ENCODE measurements around the gene RBM4. TPM values are rescaled to one million over a fixed set of nuclear protein-coding genes. Genes with fewer than 3 reads are reported as not detected.

Gene RBM4
- total and polyA plus RNA-seq, 2 of the 4 experiments (the other 2 are of a cell fraction), result 165 to 198 TPM

DNA sequence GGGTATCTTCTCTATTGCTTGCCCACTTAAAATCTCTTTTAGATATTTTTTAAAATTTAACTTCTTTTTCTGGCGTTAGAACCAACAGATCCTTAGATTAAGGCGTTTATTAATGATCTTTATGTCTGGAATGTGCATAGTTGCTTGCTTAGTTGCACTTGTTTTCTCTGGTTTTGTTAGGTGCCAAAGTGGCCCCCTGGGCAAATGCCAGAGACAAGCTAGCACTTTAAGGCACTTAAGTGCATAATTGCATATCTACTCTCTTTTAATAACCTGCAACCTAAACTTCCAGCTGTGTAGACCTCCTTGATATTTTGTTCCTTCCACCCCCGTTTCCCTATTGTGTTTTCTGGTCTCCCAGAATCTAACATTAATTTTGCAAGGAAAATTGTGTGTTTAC is 3.3 kb downstream of the RBM4 start:
- Histone ChIP-seq H3K27ac (ENCODE audit: insufficient read depth, low read length) (no peak overlapping the region), H3K9me3 (ENCODE audit: control insufficient read depth, insufficient read depth, low read length) (no peaks in the 10 kb centered on the region), H3K4me2 (ENCODE audit: low read depth, low read length) (peak overlapping the region; percentile 79), H3K36me3 (ENCODE audit: control insufficient read depth, insufficient read depth, low read length) (peaks cover 43% of the 10 kb centered on the region), H2BK120ac (ENCODE audit: low read depth, low read length) (no peak overlapping the region), H3K27me3 (ENCODE audit: control insufficient read depth, insufficient read depth, low read length) (no peaks in the 10 kb centered on the region), H3K18ac (ENCODE audit: low read depth, low read length) (no peak overlapping the region), H4K91ac (ENCODE audit: insufficient read depth, low read depth, low read length) (no peak overlapping the region), H2BK15ac (ENCODE audit: low read depth, low read length) (no peak overlapping the region), H2BK20ac (ENCODE audit: low read depth, low read length) (no peak overlapping the region), H3K4me1 (ENCODE audit: control insufficient read depth, insufficient read depth, low read length) (peaks cover 25% of the 10 kb centered on the region), H2BK5ac (ENCODE audit: low read depth, low read length, poor library complexity, severe bottlenecking) (no peak overlapping the region), H4K5ac (ENCODE audit: low read depth, low read length) (no peak overlapping the region), H3K79me1 (ENCODE audit: low read depth in 1 of 2, low read length in 2 of 2) (peaks cover 24 to 88% of the 10 kb centered on the region in 2 experiments), H2AFZ (replicated peaks; ENCODE audit: low read length, poor library complexity) (no peak overlapping the region), H4K8ac (ENCODE audit: low read depth in 2 of 2, low read length in 2 of 2) (no peak overlapping the region), H3K9ac (ENCODE audit: low read depth, low read length) (no peak overlapping the region), H3K4me3 (ENCODE audit: insufficient read depth, low read depth, low read length) (no peak overlapping the region), H3K56ac (ENCODE audit: extremely low read depth, insufficient read depth, low read length) (no peak overlapping the region), H4K20me1 (ENCODE audit: insufficient read depth, low read length) (peaks cover 93% of the 10 kb centered on the region), H3K4ac (ENCODE audit: low read depth, low read length) (no peak overlapping the region), H3K14ac (replicated peaks; ENCODE audit: low read depth, low read length) (no peak overlapping the region), H3K23ac (ENCODE audit: low read depth, low read length) (no peak overlapping the region), H2AK9ac (replicated peaks; ENCODE audit: low read depth, low read length, poor library complexity) (no peak overlapping the region), H2AK5ac (ENCODE audit: low read depth, low read length) (no peak overlapping the region), H3K9me1 (ENCODE audit: insufficient read depth, low read length) (peaks cover 20% of the 10 kb centered on the region)
- ATAC-seq (ENCODE audit: low read depth) (no peak), DNase-seq (no peak)
- in situ Hi-C loops (cut with MboI; ENCODE audit: low sequenced_read_pairs), result no loop called here
- ChIA-PET POLR2A (ENCODE audit: unreplicated experiment) (no interaction called here), CTCF (interaction anchor here (0.7 kb wide), 1 partner anchor 317 kb away, joined by 3 read pairs; the partner anchor contains the start of gene PC)
- intact Hi-C loops (cut with micrococcal nuclease), result loop anchor here (2.0 kb wide), 1 partner anchor 63 kb away; no protein-coding TSS in a partner anchor
- WGBS, 2 experiments (ENCODE audit: extremely low coverage in 2 of 2, insufficient read length in 1 of 2), result no CpG with 5 or more reads among the region's 3 CpGs
- no peak for TF ChIP-seq BHLHE40 (IDR thresholded peaks at IDR 0.05; ENCODE audit: low read depth, low read length)
- no peak for TF ChIP-seq RAD21 (IDR thresholded peaks at IDR 0.05; ENCODE audit: low read length)
- TF ChIP-seq SMC3 (IDR thresholded peaks at IDR 0.05; ENCODE audit: low read depth, low read length), result no peak
- no peak for TF ChIP-seq FOS (IDR thresholded peaks at IDR 0.05; ENCODE audit: low read depth, low read length)
- no peak for TF ChIP-seq POLR2A (IDR thresholded peaks at IDR 0.05; ENCODE audit: low read depth, low read length)
- TF ChIP-seq CTCF (conservative IDR thresholded peaks at IDR 0.05; ENCODE audit: low read depth, low read length), result no peak
- TF ChIP-seq RFX5 (IDR thresholded peaks at IDR 0.05; ENCODE audit: low read depth, low read length), result no peak
- no peak for TF ChIP-seq ELK1 (IDR thresholded peaks at IDR 0.05; ENCODE audit: borderline replicate concordance, low read depth, low read length)
- TF ChIP-seq MXI1 (IDR thresholded peaks at IDR 0.05; ENCODE audit: borderline replicate concordance, low read depth, low read length), result no peak
- no peak for TF ChIP-seq MAZ (IDR thresholded peaks at IDR 0.05; ENCODE audit: borderline replicate concordance, low read depth, low read length)
- TF ChIP-seq MAFK (IDR thresholded peaks at IDR 0.05; ENCODE audit: low read depth, low read length), result no peak
- TF ChIP-seq RCOR1 (IDR thresholded peaks at IDR 0.05; ENCODE audit: insufficient replicate concordance, low read length), result no peak
- no peak for TF ChIP-seq NFE2L2 (IDR thresholded peaks at IDR 0.05; ENCODE audit: low read depth, low read length)
- no peak for TF ChIP-seq CHD1 (IDR thresholded peaks at IDR 0.05; ENCODE audit: low read depth, low read length)
- TF ChIP-seq, protein P1, sequence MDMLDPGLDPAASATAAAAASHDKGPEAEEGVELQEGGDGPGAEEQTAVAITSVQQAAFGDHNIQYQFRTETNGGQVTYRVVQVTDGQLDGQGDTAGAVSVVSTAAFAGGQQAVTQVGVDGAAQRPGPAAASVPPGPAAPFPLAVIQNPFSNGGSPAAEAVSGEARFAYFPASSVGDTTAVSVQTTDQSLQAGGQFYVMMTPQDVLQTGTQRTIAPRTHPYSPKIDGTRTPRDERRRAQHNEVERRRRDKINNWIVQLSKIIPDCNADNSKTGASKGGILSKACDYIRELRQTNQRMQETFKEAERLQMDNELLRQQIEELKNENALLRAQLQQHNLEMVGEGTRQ (IDR thresholded peaks at IDR 0.05; ENCODE audit: low read depth, low read length), result no peak
- no peak for TF ChIP-seq CEBPB (IDR thresholded peaks at IDR 0.05; ENCODE audit: low read depth, low read length)
- no TSS peak for BruUV-seq (replicated peaks)
- dilution Hi-C loops (cut with HindIII; ENCODE audit: low sequenced_read_pairs, unreplicated experiment), result no loop called here
